Panc1 (cell line): ENCODE data around the gene ANKLE1.
A peak's percentile ranks its signal among the peaks of the same experiment; 100 is the strongest.

Experiments
- POLR2AphosphoS5 ChIP-seq: IDR thresholded peaks from 2 replicates; pipeline ENCODE4 v1.6.1; 2012; ENCODE audit warnings: mild to moderate bottlenecking, low read depth, low read length, moderate library complexity
- REST ChIP-seq, 2 experiments: IDR thresholded peaks; 2 replicates each; pipeline ENCODE4 v1.6.1; 2011 to 2012; ENCODE audit warnings: low read depth in 2 of 2, control low read depth in 1 of 2, low read length in 1 of 2, mild to moderate bottlenecking in 1 of 2, moderate library complexity in 1 of 2; ENCODE audit not compliant: insufficient read depth in 1 of 2
- SIN3A ChIP-seq: IDR thresholded peaks from 2 replicates; pipeline ENCODE4 v1.6.1; 2012; ENCODE audit warnings: low read depth, mild to moderate bottlenecking, low read length, moderate library complexity, borderline replicate concordance; ENCODE audit not compliant: insufficient read depth
- TCF7L2 ChIP-seq: IDR thresholded peaks from 2 replicates; pipeline ENCODE4 v1.6.1; 2011; ENCODE audit warnings: mild to moderate bottlenecking, low read depth, low read length, inconsistent platforms
- TF ChIP-seq, protein P1 (sequence below): fragments of 450-650 bp; IDR thresholded peaks from 2 replicates; pipeline ENCODE4 v1.5.1; 2017; ENCODE audit warnings: mild to moderate bottlenecking

GRCh38 chr19:17305216-17305516, 23.5 kb downstream of the ANKLE1 start:
- TF ChIP-seq, protein P1, sequence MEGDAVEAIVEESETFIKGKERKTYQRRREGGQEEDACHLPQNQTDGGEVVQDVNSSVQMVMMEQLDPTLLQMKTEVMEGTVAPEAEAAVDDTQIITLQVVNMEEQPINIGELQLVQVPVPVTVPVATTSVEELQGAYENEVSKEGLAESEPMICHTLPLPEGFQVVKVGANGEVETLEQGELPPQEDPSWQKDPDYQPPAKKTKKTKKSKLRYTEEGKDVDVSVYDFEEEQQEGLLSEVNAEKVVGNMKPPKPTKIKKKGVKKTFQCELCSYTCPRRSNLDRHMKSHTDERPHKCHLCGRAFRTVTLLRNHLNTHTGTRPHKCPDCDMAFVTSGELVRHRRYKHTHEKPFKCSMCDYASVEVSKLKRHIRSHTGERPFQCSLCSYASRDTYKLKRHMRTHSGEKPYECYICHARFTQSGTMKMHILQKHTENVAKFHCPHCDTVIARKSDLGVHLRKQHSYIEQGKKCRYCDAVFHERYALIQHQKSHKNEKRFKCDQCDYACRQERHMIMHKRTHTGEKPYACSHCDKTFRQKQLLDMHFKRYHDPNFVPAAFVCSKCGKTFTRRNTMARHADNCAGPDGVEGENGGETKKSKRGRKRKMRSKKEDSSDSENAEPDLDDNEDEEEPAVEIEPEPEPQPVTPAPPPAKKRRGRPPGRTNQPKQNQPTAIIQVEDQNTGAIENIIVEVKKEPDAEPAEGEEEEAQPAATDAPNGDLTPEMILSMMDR: no peak
- TF ChIP-seq POLR2AphosphoS5 (no peak), REST (IDR thresholded peaks at IDR 0.05; ENCODE audit: insufficient read depth in 1 of 2, low read depth in 2 of 2, low read length in 1 of 2) (0 out of 4 replicates have a peak, but pooled peaks of 1 of the 2 experiments have one; percentile 27), TCF7L2 (no peak), SIN3A (no peak)
